ENCODE data around the gene GBP3. TPM values are rescaled to one million over a fixed set of nuclear protein-coding genes. Genes with fewer than 3 reads are reported as not detected.
A peak's percentile ranks its signal among the peaks of the same experiment; 100 is the strongest.
"Not testable (repeated sequence)": the region's sequence is repeated elsewhere in the genome, so short reads cannot be mapped to it uniquely, and the experiment has no call there.

The GBP3 gene
- total RNA-seq, 1 donor from 2014 or later = 9.1 TPM

DNA sequence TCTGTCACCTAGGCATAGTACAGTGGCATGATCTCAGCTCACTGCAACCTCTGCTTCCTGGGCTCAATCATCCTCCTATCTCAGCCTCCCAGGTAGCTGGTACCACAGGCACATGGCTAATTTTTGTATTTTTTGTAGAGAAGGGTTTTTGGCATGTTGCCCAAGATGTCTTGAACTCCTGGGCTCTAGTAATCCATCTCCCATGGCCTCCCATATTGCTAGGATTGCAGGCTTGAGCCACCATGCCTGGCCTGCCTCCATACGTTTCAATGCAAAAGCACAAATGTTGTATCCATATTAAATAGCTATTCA is 17.6 kb upstream of the GBP3 start:
- DNase-seq = no peak

DNA sequence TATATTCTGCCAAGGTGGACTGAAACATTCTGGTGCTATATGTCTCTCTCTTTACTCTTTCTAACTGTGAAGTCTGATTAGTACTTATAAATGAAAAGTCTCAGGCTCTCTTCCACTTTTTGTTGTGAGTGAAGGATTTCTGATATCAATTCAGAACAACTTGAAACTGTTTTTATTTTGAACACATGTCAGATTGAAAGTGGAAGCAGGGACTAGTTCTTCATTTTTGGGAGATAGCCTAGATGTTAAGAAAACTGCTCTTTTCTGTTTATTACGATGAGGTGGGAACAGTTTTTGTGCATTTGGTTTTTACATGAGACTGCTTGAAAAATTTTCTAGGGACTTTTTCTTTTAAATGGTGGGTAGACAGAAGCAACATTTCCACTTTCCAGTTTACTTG is 14.5 kb upstream of the GBP3 start:
- no peak for DNase-seq

DNA sequence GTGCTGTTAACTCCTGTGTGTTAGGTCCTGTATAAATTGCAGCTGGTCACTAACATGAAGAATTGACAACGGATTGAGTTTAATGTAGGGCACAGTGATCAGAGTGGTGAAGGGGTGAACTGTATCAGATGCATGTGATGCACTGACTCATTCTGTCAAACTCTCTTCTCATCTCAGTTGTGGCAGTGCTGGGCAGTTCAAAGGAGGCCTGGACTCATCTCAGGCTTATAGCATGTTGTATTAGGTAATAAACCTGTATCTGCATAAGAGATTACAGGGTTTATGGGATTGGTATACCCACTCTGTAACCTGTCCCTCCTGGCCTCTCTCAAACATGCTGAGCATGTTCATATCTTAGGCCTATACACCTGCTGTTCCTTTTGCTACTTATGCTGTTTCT is 12.4 kb upstream of the GBP3 start:
- no peak for DNase-seq

DNA sequence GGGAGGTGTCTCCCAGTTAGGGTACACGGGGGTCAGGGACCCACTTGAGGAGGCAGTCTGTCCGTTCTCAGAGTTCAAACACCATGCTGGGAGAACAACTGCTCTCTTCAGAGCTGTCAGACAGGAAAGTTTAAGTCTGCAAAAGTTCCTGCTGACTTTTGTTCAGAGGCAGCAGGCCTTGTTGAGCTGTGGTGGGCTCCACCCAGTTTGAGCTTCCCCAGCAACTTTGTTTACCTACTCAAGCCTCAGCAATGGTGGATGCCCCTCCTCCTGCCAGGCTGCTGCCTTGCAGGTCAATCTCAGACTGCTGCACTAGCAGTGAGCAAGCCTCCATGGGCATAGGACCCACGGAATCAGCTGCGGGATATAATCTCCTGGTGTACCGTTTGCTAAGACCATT is 11.3 kb upstream of the GBP3 start:
- DNase-seq = not testable (repeated sequence)

DNA sequence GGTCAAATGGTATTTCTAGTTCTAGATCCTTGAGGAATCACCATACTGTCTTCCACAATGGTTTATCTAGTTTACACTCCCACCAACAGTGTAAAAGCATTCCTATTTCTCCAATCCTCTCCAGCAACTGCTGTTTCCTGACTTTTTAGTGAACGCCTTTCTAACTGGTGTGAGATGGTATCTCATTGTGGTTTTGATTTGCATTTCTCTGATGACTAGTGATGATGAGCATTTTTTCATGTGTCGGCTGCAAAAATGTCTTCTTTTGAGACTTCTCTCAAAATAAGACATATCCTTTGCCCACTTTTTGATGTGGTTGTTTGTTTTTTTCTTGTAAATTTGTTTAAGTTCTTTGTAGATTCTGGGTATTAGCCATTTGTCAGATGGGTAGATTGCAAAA is 6.4 kb upstream of the GBP3 start:
- DNase-seq = not testable (repeated sequence)

DNA sequence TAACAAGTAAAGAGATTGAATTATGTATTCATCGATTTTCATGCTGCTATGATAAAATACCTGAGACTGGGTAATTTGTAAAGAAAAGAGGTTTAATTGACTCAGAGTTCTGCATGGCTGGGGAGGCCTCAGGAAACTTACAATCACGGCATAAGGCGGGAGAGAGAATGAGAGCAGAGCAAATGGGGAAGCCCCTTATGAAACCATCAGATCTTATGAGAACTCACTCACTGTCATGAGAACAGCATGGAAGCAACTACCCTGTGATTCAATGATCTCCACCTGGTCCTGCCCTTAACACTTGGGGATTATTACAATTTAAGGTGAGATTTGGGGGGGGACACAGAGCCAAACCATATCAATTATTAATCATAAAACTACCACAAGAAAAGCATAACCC is 3.3 kb upstream of the GBP3 start:
- DNase-seq = no peak

DNA sequence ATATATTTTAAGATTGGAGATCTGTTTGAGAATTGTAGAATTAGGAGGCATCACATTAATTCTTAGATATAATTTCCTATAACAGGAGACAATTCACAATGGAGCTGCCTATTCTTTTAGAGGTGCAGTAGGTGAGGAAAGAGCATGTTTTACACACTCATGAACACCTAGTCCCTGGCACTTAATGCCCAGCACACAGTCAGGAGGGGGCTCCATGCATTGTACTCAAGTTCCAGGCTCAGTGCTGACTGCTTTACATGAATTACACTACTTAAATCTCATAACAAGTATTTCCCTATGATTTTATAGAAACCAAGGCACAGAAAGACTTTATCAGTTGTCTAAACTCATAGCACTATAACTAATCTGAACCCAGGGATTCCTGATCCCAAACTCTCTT is 360 bp upstream of the GBP3 start:
- DNase-seq = no peak

DNA sequence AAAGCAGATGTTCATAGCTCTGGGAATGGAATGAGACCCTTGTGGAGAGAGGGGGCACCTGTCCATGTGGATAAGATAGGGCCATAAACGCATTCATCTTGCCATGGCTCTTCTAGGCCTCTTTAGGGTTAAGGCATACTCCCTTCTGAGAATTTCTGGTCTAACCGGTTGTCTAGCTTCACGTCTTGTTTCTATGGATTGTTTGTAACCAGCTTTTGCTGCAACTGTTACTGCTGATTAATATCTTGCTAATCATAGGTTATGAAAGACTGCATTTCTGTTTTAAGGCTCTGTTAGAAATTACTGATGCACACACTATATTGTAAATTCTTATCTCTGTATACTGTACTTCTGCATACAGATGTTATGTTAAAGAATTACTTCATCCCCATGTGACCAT is 4.3 kb downstream of the GBP3 start:
- not testable (repeated sequence) for DNase-seq

DNA sequence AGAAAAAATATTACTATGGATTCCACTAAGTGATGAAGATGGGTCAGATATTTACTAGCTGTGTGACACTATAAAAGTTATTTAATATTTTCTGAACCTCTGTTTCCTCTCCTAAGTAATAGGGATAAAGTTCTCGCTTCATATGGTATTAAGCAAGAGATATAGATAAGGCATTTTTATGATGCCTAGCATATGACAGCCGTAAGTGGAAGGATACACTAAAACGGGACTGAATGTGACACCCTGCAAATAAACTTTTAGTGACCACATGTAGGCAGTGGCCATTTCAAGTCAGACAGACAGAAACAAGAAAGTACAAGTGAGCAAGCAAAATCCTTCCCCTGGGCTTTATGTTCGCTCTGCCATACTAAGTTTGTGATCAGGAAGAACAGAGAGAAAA is 14.2 kb downstream of the GBP3 start:
- no peak for DNase-seq

DNA sequence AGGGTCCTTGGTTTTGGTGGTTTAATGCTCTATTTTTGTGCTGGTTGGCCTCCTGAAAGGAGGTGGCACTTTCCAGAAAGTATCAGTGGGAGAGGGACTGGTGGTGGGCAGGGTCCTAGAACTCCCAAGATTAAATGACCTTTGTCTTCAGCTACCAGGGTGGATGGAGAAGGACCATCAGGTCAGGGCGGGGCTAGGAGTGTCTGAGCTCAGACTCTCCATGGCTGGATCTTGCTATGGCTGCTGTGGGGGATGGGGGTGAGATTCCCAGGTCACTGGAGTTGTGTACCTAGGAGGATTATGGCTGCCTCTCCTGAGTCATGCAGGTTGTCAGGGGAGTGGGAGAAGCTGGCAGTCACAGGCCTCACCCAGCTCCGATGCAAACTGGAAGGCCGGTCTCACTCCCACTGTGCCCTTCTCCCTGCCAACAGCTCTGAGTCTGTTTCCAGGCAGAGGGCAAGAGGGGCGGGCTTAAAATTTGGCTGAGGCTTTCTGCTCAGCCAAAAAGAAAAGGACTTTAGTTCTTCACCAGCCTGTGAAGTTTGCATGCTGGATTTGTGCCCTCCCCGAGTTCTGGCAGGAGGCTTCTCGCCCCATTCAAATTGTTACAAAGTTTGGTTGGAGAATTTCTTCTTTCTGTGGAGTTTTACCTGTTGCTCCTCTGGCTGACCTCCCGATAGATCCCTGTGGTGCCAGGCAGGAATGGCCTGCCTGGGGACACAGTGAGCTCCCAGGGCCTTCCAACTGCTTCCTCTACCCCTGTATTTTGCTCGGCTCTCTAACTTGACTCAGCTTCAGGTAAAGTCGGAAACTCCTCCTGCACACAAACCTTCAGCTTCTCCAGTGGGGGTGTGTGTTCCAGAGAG is 17.1 kb downstream of the GBP3 start:
- peak; percentile 36 for DNase-seq

DNA sequence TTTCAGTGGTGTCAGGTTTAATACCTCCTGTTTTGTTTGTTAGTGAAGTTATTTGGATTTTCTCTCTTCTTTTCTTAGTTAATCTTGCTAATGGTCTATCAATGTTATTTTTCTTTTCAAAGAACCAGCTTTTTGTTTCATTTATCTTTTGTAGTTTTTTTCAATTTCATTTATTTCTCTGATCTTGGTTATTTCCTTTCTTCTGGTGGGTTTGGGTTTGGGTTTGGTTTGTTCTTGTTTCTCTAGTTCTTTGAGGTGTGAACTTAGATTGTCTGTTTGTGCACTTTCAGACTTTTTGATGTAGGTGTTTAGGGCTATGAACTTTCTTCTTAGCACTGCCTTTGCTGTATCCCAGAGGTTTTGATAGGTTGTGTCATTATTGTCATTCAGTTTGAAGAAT is 20.5 kb downstream of the GBP3 start:
- DNase-seq = not testable (repeated sequence)

DNA sequence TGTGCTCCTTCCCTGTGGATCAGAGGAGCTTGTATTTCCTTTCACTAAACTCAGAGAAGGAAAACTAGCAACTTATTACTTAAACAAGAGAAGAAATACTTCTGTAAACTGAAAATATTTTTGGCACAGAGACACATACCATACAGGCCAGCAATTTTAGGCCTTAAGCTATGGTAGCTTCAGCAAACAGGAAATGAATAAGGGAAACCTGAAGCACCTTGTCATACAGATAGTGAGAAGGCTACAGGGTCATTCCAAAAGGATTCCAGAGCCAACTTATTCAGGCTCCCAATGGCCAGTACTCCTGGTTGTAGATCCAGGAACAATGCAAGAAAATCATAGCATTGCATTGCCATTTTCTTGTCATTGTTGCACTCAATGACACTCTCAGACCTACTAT is 21.2 kb downstream of the GBP3 start:
- DNase-seq = no peak

DNA sequence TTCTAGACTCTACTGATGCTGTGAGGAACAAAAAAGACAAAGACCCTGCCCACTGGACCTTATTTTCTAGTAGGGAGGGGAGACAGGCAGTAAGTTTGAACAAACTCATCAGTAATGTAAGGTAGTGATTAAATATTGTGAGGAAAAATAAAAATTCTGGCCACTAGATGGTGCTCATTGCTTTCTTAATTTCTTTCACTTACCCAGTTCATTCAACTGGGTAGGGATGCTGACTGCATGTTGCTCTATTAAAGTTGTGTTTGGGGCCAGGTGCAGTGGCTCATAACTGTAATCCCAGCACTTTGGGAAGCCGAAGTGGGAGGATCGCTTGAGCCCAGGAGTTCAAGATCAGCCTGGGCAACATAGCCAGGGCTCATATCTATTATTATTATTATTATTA is 23.9 kb downstream of the GBP3 start:
- DNase-seq = peak; percentile 91

DNA sequence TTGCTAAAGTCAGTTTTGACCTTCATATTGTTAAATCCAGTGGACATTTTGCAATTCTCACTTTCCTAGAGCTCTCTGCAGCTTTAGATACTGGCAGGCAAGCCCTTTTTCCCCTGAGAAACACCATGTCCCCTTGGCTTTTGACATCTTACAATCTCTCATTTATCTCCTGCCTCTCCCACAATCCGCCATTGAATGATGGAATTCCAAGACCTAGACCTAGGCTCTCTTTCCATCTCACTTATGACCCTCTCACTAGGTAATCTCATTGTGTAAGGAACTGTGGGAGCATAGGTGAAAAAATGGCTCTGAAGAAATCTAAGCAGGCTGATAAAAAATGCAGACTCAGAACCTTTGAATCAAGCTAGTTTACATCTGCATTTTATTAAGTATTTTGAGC is 32.2 kb downstream of the GBP3 start:
- no peak for DNase-seq

DNA sequence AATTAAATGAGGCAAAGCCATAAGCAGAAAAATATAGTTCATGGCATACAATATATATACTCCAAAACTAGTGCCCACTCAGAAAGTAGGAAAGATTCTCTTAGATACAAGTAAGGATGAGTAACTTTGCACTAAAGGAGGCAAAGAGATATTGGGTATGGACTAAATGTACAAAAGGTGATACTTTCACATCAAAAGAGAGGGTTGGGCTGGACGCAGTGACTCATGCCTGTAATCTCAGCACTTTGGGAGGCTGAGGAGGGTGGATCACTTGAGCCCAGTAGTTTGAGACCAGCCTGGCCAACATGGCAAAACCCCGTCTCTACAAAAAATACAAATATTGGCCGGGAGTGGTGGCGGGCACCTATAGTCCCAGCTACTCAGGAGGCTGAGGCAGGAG is 37.0 kb downstream of the GBP3 start:
- DNase-seq = no peak

DNA sequence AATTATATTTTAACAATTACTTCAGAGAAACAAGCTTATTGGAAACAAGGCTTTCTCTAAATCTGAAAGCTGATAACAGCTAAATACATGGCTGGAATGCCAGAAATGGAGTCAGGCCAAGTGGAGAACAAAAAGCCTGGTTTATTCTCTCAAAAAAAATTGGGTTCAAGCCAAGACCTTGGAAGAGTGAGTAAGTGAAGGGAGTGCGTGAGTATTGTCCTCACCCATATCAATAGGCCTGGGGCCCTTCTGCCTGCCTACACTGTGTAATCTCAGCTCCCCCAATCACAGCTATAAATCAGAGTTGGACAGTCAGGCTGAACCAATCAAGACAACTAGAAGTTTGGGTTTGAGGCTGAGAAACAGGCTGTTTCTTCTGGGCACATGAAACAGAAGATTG is 37.6 kb downstream of the GBP3 start:
- peak; percentile 88 for DNase-seq

DNA sequence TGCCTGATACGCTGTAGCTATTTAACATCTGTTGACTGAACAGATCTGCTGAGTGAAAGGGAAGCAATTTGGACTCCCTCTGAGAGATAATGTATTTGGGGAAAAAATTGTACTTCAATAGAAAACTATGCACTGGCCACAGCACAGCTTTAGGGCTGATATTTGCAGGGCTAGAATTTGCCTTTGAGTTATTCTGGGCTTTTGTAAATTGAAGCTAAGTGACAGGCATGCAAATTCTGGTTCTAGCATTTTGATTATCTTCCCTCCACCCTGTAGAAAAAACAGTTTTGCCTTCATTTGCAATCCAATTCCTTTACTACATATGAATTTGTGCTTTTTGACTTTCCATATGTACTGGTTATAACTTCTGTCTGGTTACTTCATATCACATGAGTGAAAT is 38.1 kb downstream of the GBP3 start:
- DNase-seq = no peak

DNA sequence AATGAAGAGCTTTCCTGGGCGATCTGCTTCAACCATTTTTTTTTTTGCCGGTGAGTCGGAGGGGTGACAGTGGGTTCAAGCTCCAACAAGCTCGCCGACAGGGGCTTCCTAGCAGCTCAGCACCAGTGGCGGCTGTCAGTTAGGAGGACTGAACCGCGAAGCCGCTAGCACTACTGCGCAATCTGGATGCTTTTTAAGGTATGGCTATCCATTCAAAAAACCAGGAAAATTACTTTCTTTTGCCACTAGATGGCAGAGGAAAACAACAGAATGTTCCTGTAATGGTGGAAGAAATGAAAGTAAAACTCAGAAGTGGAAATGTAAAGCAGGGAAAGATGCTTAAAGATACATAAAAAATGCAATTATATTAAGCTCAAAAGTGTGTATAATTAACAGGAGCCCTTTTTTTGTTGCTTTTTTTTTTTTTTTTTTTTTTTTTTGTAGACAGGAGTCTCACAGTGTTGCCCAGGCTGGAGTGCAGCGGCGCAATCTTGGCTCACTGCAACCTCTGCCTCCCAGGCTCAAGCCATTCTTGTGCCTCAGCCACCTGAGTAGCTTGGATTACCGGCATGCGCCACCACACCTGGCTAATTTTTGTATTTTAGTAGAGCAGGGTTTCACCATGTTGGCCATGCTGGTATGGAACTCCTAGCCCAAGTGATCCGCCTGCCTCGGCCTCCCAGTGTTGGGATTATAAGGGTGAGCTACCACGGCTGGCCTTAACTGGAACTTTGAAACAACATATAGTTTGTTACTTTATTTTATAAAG is 38.7 kb downstream of the GBP3 start:
- DNase-seq = peak; percentile 71

DNA sequence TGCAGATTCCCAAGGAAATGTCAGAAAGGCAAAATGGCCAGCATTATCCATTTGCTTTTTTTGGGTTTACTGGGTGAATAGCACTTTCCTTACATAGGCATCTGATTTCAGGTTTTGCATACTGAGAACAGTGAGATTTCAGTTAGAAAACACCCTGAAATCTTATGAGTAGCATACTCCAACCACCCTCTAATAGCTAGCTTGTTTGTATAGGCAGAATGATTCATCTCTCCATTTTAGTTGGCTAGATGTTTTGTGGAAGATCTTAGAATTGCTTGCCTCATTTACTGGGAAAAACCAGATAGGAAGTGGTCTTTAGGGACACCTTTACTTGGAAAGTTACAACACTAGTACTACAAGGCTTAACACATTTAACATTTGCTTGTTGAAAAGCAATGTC is 40.6 kb downstream of the GBP3 start:
- DNase-seq = no peak

DNA sequence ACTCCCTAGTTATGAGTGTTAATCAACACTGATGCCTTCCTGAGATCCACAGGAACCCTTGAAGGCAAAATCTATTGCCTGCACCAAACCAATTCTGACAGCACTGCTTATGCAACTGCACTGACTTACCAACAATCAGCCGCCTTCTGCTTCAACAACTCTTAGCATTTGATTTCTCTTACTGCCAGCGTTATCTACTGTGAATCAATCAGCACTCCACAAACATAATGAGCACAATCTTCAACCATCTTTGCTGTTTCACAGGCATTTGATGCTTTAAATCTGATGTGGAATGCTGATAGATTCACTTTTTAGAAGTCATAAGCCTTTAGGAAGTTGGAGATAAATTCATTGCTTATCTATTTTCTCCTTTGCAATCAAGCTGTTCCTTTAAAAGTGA is 41.2 kb downstream of the GBP3 start:
- not testable (repeated sequence) for DNase-seq

DNA sequence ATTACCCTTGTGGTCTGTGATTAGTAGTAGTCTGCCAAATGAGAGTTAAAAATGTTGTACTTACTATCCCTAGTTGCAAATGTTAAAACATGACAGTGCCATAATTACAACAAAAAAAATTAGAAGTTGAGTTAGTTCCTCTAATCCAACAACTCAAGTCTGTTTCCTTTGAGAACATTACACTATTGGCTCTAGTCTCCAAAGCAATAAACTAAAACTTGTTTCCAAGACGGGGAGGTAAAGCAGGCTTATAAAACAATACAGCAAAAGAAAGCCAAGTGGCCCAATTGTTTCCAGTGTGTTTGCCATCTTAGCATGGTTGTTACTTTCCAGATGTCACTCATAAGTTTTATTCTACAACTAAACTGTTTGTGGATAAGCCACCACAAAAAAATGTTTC is 41.8 kb downstream of the GBP3 start:
- peak; percentile 14 for DNase-seq

DNA sequence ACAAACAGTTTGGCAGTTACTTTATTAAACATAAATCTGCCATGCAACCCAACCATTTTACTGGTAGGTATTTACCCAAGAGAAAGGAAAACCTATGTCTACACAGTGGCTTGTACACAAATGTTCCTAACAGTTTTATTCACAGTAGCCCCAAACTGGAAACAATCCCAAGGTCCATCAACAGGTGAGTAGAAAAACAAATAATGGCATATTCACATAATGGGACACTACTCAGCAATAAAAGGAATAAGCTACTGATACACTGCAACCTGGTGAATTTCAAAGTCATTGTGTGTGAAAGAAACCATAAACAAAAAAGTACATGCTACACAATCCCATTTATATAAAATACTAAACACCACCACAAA is 42.9 kb downstream of the GBP3 start:
- no peak for DNase-seq

DNA sequence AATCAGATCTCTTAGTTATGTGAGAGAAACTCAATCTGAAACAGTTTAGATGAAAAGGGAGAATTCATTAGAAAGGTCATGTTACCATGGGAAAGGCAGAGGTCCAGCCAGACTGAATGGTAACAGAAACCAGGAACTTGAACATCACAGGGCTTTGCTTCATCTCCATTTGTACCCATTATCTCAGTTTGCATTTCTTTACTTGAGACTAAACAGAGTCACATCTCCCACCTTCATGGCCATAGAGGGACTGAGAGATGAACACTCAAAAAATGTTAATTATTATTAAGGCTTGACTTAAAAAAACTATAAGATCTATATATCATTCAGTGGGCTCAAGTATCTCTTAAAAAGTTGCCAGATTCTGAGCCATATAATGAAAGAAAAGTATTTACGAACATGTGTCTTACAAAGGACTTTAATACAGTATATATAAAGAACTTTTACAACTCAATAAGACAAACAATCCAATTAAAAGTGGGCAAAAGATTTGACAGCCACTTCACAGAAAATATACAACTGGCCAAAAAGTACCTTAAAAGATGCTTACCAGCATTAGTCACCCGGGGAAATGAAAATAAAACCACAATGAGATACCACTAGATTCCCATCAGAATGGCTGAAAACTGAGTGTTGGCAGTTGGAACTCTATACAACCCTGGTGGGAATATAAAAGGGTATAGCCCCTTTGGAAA is 43.5 kb downstream of the GBP3 start:
- DNase-seq = no peak

Data from tongue (tissue), 2 donors.